IPS-11a (cell line): Measurements from ENCODE around the gene BHMT2.

Source experiments
- H3K4me3 ChIP-seq: one replicate; pipeline ENCODE4 v1.5.1; 2013; ENCODE audit warnings: low read depth, low read length, control low read depth

BHMT2 gene

GRCh38 chr5:79069488-79070349 is at the start of gene BHMT2, which contains the start of gene DMGDH:
Gene BHMT2 (plus strand): TSS chr5:79069767. CDS start chr5:79069783, 16 bp downstream.
Gene DMGDH (minus strand): TSS chr5:79069674. CDS start chr5:79069620, 54 bp downstream.
- no peak within 1 kb of the TSS for H3K4me3 ChIP-seq

- no peak overlapping the region for H3K4me3 ChIP-seq
Measured at GRCh38 chr5:79020861-79021561, 48.6 kb upstream of the BHMT2 start.

GRCh38 chr5:79021753-79022152 is 47.8 kb upstream of the BHMT2 start:
- H3K4me3 ChIP-seq, result no peak overlapping the region

GRCh38 chr5:79022771-79023170 is 46.8 kb upstream of the BHMT2 start:
- H3K4me3 ChIP-seq, result no peak overlapping the region

GRCh38 chr5:79023348-79023747 is 46.2 kb upstream of the BHMT2 start:
- H3K4me3 ChIP-seq, result no peak overlapping the region

- H3K4me3 ChIP-seq, result no peak overlapping the region
Measured at GRCh38 chr5:79023947-79024346, 45.6 kb upstream of the BHMT2 start.

- H3K4me3 ChIP-seq, result no peak overlapping the region
Measured at GRCh38 chr5:79025054-79025472, 44.5 kb upstream of the BHMT2 start.

GRCh38 chr5:79030663-79031484 is 38.7 kb upstream of the BHMT2 start:
- no peak overlapping the region for H3K4me3 ChIP-seq

GRCh38 chr5:79031485-79031867 is 38.1 kb upstream of the BHMT2 start:
- no peak overlapping the region for H3K4me3 ChIP-seq

- no peak overlapping the region for H3K4me3 ChIP-seq
Measured at GRCh38 chr5:79032031-79032695, 37.4 kb upstream of the BHMT2 start.

- no peak overlapping the region for H3K4me3 ChIP-seq
Measured at GRCh38 chr5:79032782-79033181, 36.8 kb upstream of the BHMT2 start.

- H3K4me3 ChIP-seq, result no peak overlapping the region
Measured at GRCh38 chr5:79035237-79035636, 34.3 kb upstream of the BHMT2 start.

- no peak overlapping the region for H3K4me3 ChIP-seq
Measured at GRCh38 chr5:79036769-79037168, 32.8 kb upstream of the BHMT2 start.

GRCh38 chr5:79042188-79042587 is 27.4 kb upstream of the BHMT2 start:
- no peak overlapping the region for H3K4me3 ChIP-seq

- no peak overlapping the region for H3K4me3 ChIP-seq
Measured at GRCh38 chr5:79047199-79047598, 22.4 kb upstream of the BHMT2 start.

- H3K4me3 ChIP-seq, result no peak overlapping the region
Measured at GRCh38 chr5:79048437-79048836, 21.1 kb upstream of the BHMT2 start.

- H3K4me3 ChIP-seq, result no peak overlapping the region
Measured at GRCh38 chr5:79050498-79050897, 19.1 kb upstream of the BHMT2 start.

GRCh38 chr5:79053321-79053720 is 16.2 kb upstream of the BHMT2 start:
- H3K4me3 ChIP-seq, result no peak overlapping the region

- H3K4me3 ChIP-seq, result no peak overlapping the region
Measured at GRCh38 chr5:79055017-79055416, 14.6 kb upstream of the BHMT2 start.

GRCh38 chr5:79056847-79057246 is 12.7 kb upstream of the BHMT2 start:
- no peak overlapping the region for H3K4me3 ChIP-seq

- H3K4me3 ChIP-seq, result no peak overlapping the region
Measured at GRCh38 chr5:79059674-79060073, 9.9 kb upstream of the BHMT2 start.
